HG03097 (cell line): ENCODE measurements around the gene SLC12A1.

Source experiments
- ATAC-seq: cut with Tn5 transposase; IDR thresholded peaks from one replicate; pipeline ENCODE4 v1.9.1; 2021; ENCODE audit not compliant: unreplicated experiment, low FRiP score

SLC12A1 gene

GRCh38 chr15:48343865-48344264, 137.8 kb downstream of the SLC12A1 start:
- ATAC-seq: no peak

GRCh38 chr15:48345516-48345915, 139.4 kb downstream of the SLC12A1 start:
- ATAC-seq: no peak

DNA sequence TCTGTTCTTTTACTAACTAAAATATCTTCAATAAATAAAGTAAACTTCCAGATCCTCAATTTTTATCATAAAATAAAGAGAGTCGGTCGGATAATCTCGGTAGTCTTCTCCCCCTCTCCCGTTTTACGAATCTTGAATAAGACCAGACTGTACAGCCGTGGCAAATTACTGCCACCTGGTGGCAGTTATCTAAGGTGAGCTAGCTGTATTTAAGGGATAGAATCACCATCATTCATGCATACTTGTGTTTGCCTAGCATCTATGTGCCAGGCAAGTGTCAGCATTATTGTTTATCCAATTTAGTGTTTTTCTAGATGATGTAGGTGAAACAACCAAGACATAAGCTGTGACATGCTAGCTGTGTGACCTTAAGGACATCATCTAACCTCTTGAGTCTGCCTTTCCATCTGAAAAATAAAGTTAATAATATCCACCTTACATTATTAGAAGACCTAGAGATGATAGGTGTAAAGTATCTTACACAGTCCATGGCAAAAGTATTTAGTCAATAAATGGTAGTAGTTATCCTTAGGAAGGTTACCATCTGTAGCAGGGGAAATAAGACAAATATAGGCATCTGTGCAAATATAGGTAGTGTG, 146.5 kb downstream of the SLC12A1 start:
- ATAC-seq: peak; percentile 52
